ENCODE measurements around the gene SCYGR5.

- no peak for TF ChIP-seq POLR2AphosphoS5 (IDR thresholded peaks at IDR 0.05; ENCODE audit: low read depth)
- no peak for TF ChIP-seq EZH2 (IDR thresholded peaks at IDR 0.05; ENCODE audit: low read depth, unreplicated experiment)
- TF ChIP-seq CTCF (conservative IDR thresholded peaks at IDR 0.05; ENCODE audit: low read depth in 2 of 2): no peak
- TF ChIP-seq ZNF114 (CRISPR knock-in tag; IDR thresholded peaks at IDR 0.05): no peak
- no peak for TF ChIP-seq ETS1 (IDR thresholded peaks at IDR 0.05)
- no peak for TF ChIP-seq REST (IDR thresholded peaks at IDR 0.05; ENCODE audit: unreplicated experiment)
- no peak for TF ChIP-seq NANOG (IDR thresholded peaks at IDR 0.05; ENCODE audit: borderline replicate concordance)
- TF ChIP-seq EZH2phosphoT487 (IDR thresholded peaks at IDR 0.05; ENCODE audit: unreplicated experiment): no peak
- TF ChIP-seq CREB1 (CRISPR knock-in tag; IDR thresholded peaks at IDR 0.05; ENCODE audit: low read depth): no peak; the same call in 1 of the 2 replicates
- no peak for TF ChIP-seq JUNB (IDR thresholded peaks at IDR 0.05; ENCODE audit: unreplicated experiment)
- no peak for TF ChIP-seq STAT1 (IDR thresholded peaks at IDR 0.05; ENCODE audit: unreplicated experiment)
- TF ChIP-seq ZNF331 (CRISPR knock-in tag; IDR thresholded peaks at IDR 0.05; ENCODE audit: low read depth): no peak
Observed at GRCh38 chr2:227661025-227661649, 5.5 kb upstream of the SCYGR5 start.
